GM19372 (cell line): ENCODE measurements around the gene MYH7.

ENCODE experiments used
- ATAC-seq: cut with Tn5 transposase; IDR thresholded peaks from one replicate; pipeline ENCODE4 v1.9.1; 2021; ENCODE audit warnings: mild to moderate bottlenecking, low read depth, moderate library complexity; ENCODE audit not compliant: unreplicated experiment

Gene MYH7

DNA sequence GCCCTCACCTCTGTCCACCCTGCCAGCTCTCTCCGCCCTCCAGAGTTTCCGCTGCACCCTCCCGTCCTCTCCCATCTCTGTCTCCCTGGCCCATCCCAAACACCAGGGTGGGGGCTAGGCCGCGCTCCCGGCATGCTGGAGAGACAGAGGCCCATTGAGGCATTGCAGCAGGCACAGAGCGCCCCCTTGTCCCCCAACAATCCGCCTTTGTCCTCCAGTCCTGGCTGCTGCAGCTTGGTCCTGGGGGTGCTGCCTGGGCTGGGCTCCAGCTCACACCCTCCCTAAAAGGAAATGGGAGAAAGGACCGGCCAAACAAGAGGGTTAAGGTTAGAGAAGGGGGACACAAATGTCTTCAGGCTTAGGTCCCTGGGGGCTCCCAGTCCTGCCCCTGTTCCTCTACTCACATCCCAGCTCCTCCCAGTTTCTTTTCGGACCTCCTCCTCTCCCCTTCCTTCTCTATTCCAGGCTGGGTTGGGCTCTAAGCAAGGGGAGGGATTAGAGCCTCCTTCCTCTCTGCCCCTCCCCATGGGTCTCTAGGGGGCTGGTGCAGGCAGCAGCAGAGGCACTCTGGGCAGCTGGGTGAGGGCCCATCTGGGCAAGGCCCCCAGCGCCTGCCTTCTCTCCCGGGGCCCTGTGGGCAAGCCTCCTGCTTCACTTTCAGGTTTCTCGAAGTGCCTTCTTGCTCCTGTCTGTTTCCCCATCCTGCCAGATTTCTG lies 58.8 kb downstream of the MYH7 start, which contains the start of gene CMTM5:
CMTM5 (plus strand) TSS at position 565 of the 716 bp plus-strand sequence. CDS start 206 bp downstream, outside the sequence.
- ATAC-seq = no peak

- ATAC-seq = no peak
Measured at GRCh38 chr14:23375527-23376251, 59.8 kb downstream of the MYH7 start.

DNA sequence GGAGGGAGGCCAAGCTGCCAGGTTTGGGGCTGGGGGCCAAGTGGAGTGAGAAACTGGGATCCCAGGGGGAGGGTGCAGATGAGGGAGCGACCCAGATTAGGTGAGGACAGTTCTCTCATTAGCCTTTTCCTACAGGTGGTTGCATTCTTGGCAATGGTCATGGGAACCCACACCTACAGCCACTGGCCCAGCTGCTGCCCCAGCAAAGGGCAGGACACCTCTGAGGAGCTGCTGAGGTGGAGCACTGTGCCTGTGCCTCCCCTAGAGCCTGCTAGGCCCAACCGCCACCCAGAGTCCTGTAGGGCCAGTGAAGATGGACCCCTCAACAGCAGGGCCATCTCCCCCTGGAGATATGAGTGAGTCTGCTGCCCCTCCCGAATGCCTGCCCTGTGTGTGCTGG lies 62.4 kb downstream of the MYH7 start:
- ATAC-seq = no peak

GRCh38 chr14:23372509-23372908 lies 63.0 kb downstream of the MYH7 start, which contains the start of gene IL25:
IL25 (plus strand) TSS chr14:23372809.
- no peak for ATAC-seq

- ATAC-seq = no peak
Measured at GRCh38 chr14:23371865-23372264, 63.6 kb downstream of the MYH7 start.

DNA sequence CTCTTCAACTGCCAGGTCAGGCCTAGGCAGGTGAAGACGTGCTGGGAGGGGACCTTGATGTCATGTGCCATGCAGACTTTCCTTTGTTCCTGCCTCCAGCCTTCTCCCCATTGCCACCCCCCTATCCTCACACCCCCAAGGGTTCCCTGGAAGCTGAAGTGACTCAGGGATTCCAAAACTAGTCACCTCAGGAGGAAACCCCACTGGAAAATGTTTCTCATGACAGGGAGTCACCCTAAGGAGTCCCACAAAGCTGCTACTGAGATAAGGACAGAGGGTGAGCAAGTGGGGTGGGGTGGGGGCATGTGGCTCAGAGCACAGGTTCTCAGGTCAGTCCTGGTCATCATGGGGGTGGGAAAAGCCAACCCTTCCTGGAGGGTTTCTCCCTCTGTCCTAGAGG lies 65.2 kb downstream of the MYH7 start:
- ATAC-seq = no peak

- ATAC-seq = no peak
Measured at GRCh38 chr14:23366426-23366921, 69.0 kb downstream of the MYH7 start.

DNA sequence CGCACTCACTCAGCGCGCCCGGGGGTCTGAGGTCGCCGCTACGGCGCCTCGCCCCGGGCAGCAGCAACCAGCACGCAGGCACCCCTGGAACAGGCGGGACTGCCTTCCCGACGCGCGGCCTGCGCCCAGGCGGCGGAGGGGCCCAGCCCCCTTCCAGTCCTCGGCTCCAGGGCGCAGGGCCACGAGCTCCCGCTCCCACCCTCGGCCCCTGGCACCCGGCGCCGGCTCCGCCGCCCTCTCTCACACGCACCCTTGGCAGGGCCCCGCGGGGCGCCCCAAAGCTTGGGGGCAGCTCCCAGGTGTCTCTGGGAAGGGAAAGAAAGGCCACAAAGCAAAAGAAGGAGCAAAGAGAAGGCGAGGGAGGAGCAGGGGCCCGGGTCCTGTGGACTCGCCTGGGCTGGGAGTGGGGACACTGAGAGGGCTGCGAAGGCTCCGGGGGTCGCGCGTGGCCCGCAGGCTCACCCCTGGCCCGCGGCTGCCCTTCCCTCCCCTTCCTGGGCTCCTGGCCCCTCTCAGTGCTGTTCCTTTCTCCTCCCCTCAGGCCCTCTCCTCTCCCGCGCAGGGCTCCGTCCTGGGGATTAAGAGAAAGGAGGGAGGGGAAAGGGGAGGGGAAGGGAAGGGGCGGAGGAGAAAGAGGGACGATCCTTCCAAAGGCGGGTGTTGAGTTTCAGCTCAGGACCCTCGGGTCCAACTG lies 69.6 kb downstream of the MYH7 start:
- ATAC-seq = no peak

DNA sequence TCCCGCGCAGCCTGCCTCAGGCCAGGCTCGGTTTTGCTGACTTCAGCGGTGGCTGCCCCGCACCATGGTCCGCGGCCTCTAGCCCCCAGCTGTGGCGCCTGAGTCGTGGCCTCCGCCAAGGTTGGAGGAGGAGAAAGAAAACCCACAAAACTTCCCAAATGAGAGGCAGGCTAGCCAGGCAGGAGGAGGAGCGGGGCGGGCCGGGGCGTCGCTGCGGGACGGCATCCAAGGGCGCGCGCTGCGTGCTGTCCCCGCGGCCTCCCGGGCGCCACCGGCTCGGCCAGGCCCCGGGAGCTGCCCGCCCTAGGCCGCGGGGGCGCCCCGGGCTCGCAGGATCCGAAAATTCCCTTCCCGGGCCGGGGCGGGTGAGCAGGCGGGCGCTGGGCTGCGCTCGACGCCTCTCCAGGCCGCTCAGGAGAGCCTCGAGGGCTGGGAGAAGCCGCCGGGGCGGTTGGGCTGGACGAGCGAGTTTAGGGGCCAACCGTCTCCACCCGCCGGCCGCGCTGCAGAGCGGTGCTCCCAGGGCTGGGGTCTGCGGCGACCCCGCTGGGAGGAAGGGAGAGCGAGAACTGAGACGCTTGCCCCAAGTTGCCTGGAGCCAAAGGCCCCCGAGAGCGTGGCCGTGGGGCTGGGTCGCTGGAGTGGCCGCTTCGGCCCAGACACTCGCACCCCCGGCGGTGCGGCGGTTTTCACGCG lies 70.3 kb downstream of the MYH7 start, which contains the start of gene EFS:
EFS (minus strand) TSS at position 137 of the 696 bp plus-strand sequence. CDS start 147 bp downstream, outside the sequence.
- no peak for ATAC-seq

DNA sequence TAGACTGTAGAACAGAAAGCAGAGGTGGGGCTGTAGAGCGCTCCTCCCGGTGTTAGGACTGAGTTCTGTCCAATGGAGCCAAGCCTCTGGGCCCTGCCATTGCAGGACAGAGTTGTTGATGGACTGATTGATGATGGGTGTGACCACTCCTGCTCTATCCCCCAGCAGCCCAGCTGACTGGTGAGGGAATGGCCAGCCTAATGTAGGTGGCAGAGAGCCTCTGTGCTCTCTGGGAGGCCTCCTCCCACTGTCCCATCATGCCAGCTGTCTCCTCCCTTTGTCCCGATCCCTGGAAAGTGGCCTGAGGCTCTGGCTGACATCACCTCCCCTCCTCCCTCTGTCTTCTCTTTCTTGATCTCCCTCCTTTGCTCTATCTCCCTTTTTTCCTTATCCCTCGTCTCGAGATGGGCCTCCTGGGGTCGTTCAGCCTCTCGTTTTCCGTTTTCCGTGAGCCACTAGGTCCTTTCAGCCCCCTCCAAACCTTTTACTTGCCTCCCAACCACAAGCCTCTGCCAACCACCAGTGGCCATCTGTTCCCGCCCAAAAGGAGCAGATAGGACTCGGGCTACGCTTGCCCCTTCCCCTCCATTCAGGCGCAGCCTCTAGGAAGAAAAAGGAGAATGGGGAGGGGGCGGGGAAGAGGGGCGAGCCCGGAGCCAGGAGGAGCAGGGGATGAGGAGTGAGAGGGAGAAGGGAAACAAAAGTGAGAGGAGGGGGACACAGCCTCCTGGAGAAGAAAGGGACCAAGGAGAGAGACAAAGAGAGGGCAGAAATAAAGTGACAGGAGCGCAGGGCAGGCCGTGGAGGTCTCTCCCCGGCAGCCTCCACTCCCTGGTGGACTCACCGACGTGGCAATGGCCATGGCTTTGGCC lies 71.1 kb downstream of the MYH7 start:
- ATAC-seq = no peak
